ENCODE measurements around the gene GNRHR.

GNRHR gene, protein sequence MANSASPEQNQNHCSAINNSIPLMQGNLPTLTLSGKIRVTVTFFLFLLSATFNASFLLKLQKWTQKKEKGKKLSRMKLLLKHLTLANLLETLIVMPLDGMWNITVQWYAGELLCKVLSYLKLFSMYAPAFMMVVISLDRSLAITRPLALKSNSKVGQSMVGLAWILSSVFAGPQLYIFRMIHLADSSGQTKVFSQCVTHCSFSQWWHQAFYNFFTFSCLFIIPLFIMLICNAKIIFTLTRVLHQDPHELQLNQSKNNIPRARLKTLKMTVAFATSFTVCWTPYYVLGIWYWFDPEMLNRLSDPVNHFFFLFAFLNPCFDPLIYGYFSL

DNA sequence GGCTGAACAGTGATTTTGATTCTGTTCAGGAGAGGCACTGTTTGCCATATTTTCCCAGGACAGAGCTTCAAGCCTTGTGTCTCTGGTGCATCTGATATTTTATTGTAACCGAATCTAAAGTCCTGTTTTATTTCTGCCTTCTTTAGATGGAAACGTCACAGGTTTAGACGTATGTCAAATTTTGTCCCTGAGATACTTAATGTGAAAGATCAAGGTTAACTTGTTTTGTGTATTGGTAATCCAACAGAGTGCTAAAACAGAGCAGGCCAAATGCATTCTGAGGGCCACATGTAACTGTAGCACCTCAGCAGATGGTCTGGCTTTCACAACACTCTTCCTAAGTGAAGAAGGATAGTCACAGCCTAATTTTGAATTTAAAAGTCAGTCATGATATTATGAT, at the start of gene GNRHR:
TSS of gene GNRHR (minus strand) at position 101 of the 400 bp plus-strand sequence. CDS start at position 48, 53 bp downstream.
- TF ChIP-seq, protein P1, sequence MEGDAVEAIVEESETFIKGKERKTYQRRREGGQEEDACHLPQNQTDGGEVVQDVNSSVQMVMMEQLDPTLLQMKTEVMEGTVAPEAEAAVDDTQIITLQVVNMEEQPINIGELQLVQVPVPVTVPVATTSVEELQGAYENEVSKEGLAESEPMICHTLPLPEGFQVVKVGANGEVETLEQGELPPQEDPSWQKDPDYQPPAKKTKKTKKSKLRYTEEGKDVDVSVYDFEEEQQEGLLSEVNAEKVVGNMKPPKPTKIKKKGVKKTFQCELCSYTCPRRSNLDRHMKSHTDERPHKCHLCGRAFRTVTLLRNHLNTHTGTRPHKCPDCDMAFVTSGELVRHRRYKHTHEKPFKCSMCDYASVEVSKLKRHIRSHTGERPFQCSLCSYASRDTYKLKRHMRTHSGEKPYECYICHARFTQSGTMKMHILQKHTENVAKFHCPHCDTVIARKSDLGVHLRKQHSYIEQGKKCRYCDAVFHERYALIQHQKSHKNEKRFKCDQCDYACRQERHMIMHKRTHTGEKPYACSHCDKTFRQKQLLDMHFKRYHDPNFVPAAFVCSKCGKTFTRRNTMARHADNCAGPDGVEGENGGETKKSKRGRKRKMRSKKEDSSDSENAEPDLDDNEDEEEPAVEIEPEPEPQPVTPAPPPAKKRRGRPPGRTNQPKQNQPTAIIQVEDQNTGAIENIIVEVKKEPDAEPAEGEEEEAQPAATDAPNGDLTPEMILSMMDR (IDR thresholded peaks at IDR 0.05; ENCODE audit: insufficient read depth, low read depth, low read length, missing control alignments) = no peak
- H3K4me3 ChIP-seq (ENCODE audit: low read length) = no peak within 1 kb of the TSS
- no peak for DNase-seq (ENCODE audit: low read depth)

DNA sequence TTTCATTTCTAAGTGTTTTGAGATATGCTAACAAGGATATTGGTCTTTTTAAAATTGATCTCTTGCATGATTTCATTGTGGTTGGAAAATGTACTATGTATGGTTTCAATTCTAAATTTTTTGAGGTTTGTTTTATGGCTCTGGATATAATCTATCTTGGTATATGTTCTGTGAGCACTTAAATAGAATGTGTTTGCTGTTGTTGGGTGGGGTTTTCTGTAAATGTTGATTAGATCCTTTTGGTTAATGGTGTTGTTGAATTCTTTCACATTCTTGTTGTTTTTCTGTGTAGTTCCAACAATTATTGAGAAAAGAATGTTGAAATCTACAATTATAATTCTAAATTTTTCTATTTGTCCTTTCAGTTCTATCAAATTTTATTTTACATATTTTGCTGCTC, 42.6 kb upstream of the GNRHR start:
- DNase-seq (ENCODE audit: low read depth) = no peak
- TF ChIP-seq, protein P1 (IDR thresholded peaks at IDR 0.05; ENCODE audit: insufficient read depth, low read depth, low read length, missing control alignments) = no peak
- no peak overlapping the region for H3K4me3 ChIP-seq (ENCODE audit: low read length)

DNA sequence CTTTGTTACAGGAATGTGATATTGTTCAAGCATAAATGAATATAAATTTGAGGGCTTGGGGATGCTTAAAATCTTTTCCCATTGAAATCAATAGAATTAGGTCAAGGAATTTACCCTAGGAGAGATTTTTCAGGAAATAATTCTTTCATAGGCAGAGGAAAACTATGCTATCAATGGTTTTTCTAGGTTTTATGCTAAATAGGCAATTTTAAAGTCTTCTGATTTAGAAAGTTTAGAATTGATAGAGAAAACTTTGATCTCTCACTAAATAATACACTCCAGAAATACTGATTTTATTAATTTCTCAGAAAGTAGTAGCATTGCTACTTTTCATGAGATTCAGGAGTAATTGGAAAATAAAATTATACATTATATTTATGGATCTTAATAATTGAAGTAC, 36.5 kb upstream of the GNRHR start:
- TF ChIP-seq, protein P1 (IDR thresholded peaks at IDR 0.05; ENCODE audit: insufficient read depth, low read depth, low read length, missing control alignments) = no peak
- H3K4me3 ChIP-seq (ENCODE audit: low read length) = no peak overlapping the region
- no peak for DNase-seq (ENCODE audit: low read depth)

DNA sequence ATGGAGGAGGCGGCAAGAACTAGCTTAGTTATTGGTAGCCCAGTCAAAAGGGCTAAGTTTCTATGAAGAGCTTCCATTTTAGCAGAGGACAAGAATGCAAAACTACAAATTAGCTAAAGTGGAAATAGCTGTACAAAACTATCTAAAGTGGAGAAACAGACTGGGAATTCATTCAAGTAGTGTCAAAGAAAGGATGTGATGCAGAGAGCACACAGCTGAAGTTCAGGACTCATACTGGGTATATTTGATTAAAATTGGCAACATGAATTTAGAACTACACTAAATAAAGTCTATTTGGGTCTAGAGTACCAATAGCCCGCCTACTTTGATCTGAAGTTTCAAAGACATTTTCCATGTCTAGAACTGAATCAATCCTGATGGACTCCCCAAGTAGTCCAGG, 33.1 kb upstream of the GNRHR start:
- DNase-seq (ENCODE audit: low read depth) = no peak
- TF ChIP-seq, protein P1 (IDR thresholded peaks at IDR 0.05; ENCODE audit: insufficient read depth, low read depth, low read length, missing control alignments) = no peak
- no peak overlapping the region for H3K4me3 ChIP-seq (ENCODE audit: low read length)

DNA sequence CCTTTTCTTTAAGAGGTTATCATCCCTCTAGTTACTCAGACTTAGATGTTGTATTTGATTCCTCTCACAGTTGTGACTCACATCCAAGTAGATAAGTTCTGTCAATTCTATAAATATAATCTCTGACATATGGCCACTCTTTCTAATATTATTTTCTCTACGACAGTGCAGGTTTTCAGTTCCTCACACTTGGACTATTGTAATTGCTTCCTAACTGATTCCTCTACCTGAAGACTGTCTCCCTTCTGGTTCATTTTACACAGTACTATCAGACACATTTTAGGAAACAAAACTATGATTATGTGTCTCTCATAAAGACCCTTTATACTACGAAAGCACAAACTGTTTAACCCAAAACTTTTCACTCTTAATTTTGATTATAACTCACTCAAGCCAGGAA, 31.3 kb upstream of the GNRHR start:
- TF ChIP-seq, protein P1 (IDR thresholded peaks at IDR 0.05; ENCODE audit: insufficient read depth, low read depth, low read length, missing control alignments) = no peak
- H3K4me3 ChIP-seq (ENCODE audit: low read length) = no peak overlapping the region
- peak; percentile 28 for DNase-seq (ENCODE audit: low read depth)

DNA sequence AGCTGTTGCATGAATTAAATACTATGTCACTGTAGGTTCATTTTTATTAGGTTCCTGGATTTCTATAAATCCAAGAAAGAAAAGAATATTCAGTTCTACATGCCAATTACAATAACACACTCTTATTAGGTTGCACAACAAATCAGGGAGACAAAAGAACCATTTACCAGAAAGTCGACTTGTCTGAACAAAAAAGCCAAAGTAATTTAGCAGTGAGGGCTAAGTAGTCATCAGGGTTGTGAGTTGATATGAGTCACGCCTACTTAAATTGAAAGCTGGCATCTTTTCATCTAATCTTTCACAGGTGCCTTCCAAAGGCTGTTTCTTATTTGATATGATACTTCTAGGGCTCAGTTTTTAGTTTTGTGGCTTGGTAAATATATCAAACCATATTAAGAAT, 25.4 kb upstream of the GNRHR start:
- no peak overlapping the region for H3K4me3 ChIP-seq (ENCODE audit: low read length)
- peak; percentile 93 for DNase-seq (ENCODE audit: low read depth)
- TF ChIP-seq, protein P1 (IDR thresholded peaks at IDR 0.05; ENCODE audit: insufficient read depth, low read depth, low read length, missing control alignments) = no peak

DNA sequence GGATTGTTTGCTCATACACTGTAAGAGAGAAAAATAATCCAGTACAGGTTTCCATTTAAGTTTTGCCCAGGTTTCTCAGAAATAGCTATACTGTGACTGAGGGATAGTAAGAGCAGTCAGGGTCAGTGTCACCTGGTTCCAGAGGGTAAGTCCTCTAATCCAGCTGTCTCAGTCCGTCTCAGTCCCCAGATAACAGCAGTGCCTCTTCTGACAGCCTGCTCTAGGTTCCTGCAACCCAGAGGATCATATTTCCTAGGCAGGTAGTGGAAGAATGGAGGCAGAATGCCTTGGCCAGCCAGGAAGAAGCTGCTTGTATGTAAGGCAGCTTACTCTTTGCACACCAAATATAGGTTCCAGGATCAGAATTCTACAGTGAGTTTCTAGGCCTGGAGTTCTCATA, 22.6 kb upstream of the GNRHR start:
- no peak for DNase-seq (ENCODE audit: low read depth)
- H3K4me3 ChIP-seq (ENCODE audit: low read length) = no peak overlapping the region
- TF ChIP-seq, protein P1 (IDR thresholded peaks at IDR 0.05; ENCODE audit: insufficient read depth, low read depth, low read length, missing control alignments) = no peak
